Measurements from ENCODE around the gene UBR3.
A peak's percentile ranks its signal among the peaks of the same experiment; 100 is the strongest.
"Not testable (repeated sequence)": the region's sequence is repeated elsewhere in the genome, so short reads cannot be mapped to it uniquely, and the experiment has no call there.

The UBR3 gene

DNA sequence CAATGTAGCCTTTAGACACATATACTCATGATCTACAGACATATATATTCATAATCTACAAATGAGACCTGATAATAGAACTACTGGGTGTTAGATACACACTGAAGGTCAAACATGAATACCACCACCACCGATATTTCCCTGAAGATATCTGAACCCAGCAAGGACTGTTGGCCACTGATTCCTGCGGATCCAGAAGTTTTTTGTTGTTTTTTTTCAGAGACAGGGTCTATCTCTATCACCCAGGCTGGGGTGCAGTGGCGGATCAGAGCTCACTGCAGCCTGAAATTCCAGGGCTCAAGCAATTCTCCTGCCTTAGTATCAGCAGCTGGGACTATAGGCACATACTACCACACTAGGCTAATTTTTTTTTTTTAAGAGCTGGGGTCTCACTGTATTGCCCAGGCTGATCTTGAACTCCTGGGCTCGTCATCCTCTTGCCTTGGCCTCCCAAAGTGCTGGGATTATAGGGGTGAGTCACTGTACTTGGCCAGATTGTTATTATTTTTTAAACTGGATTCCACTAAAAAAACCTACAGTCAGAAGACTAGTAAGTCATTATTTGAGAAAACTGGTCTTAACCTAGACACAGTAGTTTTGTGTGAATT, 4.4 kb upstream of the UBR3 start:
- DNase-seq, result no peak

DNA sequence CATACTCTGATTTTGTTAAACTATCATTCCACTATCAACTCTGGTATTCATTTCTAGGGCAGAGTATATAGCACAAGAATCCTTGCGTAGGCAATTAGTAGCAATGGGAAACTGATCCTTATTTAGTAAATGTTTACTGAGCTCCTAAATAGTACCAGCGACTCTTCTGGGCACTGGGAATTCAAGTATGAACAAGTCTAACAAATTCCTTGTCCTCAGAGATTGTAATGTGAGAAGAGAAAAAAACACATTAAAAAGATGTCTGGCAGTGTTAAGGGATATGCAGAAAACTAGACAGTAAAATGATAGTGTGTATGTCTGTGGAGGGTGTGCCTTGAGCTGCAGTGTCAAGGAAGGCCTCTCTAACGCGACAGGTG, 3.3 kb upstream of the UBR3 start:
- DNase-seq, result no peak

DNA sequence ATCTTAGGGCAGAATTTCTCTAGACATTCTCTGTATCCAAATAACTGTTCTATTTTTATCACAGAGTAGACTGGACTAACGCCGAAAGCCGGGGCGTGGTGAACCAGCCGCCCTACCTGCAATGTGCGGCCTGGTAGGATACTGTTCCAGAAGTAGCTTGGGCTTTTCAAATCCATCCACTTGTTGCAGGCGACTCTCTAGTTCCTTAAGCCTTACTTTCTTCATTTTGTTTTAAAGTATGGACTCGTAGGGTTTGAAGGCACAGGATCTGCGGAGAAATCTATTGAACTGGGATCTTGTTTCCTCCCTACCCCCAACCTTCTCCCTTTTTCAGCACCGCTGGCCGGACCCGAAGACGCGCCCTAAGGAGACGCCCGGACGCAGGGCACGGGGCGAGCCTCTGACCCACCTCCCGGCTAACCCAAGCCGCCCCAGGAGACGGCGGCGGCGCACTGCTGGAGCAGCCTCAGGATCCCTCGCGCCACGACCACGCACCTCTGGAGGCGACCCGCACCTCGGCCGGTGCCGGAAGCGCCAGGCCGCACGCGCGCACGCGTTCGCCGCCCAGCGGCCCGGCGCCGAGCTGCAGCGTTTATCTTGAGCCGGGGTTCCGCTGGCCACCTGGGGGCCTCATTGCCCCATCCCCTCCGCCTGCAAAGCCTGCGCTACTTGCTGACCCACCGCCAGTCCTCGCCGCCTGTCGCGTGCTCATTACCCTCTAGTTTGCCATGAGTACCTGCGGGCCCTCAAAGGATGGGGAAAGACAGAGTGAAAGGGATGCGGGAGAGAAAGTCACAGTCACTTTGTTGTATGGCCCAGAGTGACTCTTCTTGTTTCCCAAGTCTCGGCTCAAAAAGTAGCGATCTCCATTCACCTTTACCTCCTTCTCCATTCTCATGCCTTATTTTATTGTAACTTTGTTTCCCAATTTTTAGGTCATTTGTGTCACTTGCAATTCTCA, 2.6 kb upstream of the UBR3 start, which contains the start of gene METTL5:
METTL5 (minus strand) TSS at position 533 of the 961 bp plus-strand sequence; CDS start at position 225, 308 bp downstream.
- DNase-seq, result peak; percentile 52

DNA sequence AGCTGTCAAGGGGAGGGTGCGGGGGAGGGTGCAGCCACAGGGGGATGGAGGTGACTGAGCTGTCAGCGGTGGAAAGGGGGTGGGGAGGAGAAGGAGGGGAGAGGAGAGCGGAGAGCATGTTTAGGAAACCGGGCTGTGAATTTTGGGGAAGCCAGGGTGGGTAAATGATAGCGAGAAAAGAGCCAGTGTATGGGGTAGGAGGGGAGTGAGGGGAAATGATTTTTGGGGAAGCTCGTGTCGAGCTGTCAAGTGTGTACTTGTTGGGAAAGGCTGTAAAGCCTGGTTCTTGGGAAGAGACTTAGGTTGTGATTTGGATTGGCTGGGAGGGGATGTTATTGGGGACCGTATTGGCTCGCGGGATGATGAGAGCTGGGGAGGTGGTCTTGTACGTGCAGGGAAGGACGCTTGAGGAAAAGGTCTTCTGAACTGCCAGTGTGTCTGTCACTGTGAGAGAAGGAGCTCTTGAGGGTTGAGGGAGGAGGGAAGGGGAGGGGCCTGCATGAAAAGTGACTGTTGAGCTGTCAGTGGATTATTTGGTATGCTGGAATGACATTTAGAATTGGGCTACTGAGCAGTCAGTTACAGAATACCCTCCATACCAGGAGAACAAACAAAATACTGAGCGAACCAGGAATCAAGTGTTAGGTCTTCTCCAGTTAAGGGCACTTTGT, 1.0 kb downstream of the UBR3 start:
- no peak for DNase-seq

DNA sequence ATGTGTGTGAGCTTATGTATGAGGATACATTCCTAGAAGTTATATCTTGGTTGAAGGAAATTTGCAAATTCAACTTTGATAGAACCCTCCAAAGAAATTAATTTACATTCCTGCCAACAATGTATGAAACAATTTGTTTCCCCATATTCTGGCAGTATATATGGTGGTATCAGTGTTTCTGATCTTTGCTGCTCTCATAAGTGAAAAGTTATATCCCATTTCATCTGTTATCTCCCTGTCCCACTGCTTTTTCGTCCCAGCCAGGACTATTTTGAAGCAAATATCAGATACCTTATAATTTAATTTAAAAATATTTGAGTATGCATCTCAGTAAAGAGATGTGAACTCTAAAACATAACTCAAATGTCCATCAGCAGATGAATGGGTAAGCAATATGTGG, 7.1 kb downstream of the UBR3 start:
- no peak for DNase-seq

DNA sequence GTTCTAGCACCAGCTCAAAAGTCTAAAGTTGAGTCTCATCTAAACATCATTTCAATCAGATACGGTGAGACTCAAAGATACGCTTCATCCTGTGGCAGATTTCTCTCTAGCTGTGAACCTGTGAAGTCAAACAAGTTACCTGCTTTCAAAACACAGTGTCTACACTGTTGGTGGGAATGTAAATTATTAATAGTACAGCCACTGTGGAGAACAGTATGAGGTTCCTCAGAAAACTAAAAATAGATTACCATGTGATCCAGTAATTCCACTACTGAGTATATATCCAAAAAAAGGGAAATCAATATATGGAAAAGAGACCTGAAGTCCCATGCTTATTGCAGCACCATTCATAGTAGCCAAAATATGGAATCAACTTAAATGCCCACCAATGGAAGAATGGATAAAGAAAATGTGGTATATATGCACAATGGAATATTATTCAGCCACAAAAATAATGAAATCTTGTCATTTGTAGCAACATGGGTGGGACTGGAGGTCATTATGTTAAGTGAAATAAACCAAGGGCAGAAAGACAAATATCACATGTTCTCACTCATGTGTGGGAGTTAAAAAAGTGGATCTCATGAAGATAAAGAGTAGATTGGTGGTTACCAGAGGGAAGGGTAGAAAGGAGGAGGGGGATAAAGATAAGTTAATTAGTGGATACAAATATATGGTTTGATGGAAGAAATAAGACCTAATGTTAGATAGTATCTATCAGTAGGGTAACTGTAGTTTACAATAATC, 11.7 kb downstream of the UBR3 start:
- DNase-seq, result no peak

DNA sequence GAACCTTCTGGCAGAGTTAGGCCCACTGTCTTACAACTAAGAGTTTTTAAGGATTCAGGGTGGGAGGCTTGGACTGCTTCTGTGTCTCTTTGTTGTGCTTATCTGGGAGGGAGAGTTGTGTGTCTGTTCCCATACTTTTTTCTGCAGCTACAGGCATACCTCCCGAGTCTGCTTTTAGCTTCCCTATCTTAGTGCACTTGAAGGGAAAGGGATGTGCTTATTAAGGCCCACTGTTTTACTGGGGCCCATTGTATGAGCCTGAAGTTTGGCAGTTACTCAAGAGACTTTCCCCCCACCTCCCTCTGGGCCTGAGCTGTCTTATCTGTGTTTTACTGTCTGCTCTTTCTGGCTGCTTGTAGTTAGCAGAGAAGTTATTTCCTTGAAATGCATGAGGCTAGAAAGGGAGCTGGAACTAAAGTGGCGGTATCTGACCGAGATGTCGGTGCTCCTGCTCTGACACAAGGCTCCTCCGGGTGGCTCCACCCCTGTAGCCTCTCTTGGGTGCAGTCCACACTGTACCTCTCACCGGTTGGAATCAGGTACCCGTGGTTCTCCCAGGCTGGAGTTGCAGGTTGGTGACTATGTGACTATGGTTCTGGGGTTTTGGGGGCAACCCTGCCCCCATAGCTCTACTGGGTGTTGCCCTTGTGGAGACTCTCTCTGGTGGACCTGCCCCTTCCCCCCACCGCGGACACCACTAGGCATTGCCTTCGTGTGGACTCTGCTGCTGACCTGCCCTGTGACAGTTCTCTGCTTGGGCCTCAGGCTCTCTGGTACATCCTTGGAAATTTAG, 12.9 kb downstream of the UBR3 start:
- DNase-seq, result no peak

DNA sequence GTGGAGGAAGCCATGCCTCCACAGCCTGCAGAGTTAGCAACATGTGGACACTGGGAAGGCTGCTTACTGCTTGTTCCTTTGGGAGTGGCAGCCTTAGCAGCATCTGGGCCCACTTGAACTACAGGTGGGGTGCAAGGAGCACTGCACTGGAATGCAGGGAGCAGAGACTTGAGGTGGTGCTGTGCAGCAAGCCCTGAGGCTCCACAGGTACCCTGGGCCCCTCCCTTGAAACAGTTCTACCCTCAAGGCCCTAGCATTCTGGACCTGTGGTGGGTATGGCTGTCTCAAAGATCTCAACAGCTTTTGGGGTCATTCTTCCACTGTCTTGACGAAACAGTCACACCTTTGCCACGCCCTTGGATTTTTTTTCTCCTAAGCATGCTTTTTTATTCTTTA, 13.5 kb downstream of the UBR3 start:
- no peak for DNase-seq

DNA sequence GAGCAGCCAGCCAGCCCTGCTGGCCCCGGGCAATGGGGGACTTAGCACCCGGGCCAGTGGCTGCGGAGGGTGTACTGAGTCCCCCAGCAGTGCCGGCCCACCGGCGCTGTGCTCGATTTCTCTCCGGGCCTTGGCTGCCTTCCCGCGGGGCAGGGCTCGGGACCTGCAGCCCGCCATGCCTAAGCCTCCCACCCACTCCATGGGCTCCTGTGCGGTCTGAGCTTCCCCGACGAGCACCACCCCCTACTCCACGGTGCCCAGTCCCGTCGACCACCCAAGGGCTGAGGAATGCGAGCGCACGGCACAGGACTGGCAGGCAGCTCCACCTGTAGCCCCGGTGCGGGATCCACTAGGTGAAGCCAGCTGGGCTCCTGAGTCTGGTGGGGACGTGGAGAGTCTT, 14.4 kb downstream of the UBR3 start:
- not testable (repeated sequence) for DNase-seq

DNA sequence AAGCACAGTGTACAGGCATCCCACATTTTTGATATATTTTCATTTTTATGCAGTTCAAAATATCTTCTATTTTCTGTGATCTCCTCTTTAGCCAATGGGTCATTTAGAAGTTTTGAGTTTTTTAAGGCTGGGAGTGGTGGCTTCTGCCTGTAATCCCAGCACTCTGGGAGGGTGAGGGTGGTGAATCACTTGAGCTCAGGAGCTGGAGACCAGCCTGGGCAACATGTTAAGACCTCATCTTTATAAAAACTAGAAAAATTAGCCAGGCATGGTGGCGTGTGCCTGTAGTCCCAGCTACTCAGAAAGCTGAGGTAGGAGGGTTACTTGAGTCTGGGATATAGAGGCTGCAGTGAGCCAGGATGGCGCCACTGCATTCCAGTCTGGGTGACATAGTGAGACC, 17.8 kb downstream of the UBR3 start:
- DNase-seq, result no peak

DNA sequence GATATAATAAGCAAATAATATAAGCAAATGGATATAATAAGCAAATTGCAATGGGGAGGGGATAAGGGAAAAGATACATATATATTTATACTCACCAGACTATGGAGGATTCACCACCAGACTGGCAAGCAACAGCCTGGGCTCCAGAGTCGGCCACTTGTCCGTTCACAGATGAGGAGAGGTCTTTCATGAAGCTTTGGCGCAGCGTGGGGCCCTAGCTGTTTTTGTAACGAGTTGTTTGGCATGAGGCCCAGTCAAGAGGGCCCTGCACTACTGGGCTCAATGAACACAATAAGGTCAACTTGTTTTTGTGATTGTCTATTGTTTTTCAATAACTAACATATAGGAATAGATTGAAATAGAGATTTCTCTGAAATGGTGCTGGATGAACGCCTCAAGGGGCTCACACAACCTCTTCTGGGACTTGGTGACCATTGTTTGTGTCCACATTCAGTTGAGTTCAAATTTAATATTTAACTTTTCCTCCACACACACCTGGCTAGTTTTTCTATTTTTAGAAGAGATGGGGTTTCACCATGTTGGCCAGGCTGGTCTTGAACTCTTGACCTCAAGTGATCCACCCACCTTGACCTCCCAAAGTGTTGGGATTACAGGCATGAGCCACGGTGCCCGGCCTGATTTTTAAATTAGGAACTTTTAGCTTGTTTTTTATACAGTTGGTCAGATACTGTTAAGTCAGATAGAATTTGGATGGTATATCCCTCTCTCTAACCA, 21.9 kb downstream of the UBR3 start:
- not testable (repeated sequence) for DNase-seq

DNA sequence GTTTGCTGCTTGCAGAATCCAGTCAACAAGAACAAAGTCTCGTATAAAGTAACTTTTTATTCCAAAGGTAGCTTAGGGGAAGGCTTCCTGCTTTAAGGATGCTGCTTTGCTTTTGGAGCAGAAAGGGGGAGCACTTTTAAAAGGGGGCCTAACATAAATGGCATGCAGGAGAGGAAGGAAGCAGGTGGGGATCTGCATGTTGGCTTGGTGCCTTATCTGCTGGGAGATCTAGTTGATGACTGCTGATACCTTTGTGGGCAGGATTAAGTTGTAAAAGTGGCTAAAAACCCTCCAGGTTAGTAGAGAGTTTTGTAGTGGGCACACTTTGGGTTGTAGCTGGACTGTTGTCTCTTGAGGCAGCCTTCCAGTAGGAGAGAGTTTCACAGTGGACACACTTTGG, 22.5 kb downstream of the UBR3 start:
- no peak for DNase-seq

DNA sequence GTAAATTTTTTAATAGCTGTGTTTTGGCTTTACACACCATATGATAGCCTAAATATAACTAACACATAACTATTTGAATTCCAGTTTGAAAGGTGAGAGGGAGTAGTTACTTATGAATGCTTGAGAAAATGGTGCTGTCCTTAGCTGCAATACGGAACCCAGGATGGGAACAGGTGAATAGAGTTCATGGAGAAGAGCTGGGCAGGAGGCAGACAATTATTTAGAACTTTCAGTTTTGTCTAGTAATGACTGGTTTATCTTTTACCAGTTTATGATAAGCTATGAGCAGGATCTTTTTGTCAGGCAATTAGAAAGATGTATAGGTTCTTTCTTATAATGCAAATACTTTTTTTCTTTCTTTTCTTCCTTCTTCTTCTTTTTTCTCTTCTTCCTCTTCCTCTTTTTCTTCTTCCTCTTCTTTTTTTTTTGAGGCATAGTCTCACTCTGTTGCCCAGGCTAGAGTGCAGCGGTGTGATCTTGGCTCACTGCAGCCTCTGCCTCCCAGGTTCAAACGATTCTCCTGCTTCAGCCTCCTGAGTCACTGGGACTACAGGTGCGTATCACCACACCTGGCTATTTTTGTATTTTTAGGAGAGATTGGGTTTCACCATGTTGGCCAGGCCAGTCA, 25.9 kb downstream of the UBR3 start:
- DNase-seq, result no peak

DNA sequence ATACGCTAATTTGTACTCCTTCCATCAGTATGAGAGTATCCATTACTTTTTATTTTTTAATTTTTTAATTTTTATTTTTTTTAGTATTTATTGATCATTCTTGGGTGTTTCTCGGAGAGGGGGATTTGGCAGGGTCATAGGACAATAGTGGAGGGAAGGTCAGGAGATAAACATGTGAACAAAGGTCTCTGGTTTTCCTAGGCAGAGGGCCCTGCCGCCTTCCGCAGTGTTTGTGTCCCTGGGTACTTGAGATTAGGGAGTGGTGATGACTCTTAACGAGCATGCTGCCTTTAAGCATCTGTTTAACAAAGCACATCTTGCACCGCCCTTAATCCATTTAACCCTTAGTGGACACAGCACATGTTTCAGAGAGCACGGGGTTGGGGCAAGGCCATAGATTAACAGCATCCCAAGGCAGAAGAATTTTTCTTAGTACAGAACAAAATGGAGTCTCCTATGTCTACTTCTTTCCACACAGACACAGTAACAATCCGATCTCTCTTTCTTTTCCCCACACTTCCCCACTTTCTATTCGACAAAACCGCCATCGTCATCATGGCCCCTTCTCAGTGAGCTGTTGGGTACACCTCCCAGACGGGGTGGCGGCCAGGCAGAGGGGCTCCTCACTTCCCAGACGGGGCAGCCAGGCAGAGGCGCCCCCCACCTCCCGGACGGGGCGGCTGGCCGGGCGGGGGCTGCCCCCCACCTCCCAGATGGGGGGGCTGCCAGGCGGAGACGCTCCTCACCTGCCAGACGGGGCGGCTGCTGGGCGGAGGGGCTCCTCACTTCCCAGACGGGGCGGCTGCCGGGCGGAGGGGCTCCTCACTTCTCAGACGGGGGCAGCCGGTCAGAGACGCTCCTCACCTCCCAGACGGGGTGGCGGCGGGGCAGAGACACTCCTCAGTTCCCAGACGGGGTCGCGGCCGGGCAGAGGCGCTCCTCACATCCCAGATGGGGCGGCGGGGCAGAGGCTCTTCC, 28.3 kb downstream of the UBR3 start:
- not testable (repeated sequence) for DNase-seq

DNA sequence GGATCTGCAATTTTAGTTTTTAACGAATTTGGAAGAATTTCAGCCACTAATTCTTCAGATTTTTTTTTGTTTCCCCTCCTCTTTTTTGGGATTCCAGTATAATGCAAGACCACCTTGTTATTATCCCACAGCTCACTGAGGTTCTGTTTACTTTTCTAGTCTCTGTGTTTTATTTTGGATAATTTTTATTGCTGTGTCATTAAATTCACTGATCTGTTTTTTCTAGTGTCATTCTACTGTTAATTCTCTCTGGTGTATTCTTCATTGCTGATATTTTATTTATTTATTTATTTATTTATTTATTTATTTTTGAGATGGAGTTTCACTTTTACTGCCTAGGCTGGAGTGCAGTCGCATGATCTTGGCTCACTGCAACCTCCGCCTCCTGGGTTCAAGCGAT, 32.2 kb downstream of the UBR3 start:
- DNase-seq, result no peak

DNA sequence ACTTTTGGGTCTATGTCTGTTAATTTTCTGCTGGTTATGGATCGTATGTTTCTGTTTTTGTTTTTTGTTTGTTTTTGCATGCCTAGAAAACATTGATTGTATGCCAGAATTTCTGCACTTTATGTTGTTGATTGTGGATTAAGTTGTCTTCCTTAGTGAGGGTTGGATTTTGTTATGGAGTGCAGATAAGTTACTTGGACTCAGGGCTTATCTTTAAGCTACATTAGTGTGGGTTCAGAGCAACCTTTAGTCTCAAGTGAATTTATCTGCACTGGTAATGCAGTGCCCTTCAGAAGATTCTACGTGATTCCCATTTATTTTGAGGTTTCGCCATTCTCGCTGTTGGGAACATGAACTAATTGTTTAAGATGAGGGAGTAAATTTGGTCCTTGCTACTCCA, 32.9 kb downstream of the UBR3 start:
- no peak for DNase-seq

DNA sequence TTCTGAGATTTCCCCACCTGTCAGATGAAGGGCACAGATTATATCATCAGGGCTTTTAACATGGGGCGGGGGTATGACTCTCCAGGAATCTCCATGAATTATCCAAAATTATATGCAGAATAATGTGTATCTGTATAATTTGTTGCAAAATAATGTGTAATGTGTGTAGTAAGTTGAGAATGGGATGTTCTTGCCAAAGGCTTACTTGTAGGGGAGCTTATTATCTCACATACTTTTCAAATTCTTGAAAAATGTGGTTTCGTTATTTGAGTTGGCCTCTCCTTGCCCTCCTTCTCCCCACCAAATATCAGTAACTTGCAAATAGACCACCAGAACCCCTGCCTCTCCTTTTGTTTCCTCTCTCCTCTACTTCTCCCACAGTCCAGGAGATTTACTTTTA, 35.6 kb downstream of the UBR3 start:
- no peak for DNase-seq

DNA sequence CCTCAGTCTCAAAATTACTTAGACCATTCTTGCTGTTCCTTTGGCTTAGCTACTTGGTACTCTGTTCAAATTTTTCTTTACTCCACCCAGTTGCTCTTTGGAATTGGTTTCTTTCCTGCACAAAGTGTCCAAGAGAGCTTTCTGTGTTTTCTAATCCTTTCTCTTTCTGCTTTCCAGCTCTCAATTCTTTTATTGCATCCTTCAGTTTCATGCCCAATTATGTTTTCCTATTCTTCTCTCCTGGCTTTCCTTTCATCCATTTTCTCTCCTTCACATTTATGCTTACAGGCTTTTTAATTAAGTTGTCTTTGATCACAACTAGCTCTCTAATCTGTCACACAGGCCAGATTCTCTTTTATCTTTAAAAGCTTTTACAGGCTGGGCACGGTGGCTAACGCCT, 38.2 kb downstream of the UBR3 start:
- DNase-seq, result no peak

DNA sequence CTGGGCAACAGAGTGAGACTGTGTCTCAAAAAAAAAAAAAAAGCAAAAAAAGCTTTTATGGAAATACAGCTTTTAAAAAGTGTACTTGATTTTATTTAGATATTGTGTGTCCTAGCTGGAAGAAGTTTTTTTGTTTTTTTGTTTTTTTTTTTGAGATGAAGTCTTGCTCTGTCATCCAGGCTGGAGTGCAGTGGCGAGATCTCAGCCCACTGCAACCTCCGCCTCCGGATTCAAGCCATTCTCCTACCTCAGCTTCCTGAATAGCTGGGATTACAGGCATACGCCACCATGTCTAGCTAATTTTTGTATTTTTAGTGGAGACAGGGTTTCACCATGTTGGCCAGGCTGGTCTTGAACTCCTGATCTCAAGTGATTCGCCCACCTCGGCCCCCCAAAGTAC, 39.0 kb downstream of the UBR3 start:
- not testable (repeated sequence) for DNase-seq

DNA sequence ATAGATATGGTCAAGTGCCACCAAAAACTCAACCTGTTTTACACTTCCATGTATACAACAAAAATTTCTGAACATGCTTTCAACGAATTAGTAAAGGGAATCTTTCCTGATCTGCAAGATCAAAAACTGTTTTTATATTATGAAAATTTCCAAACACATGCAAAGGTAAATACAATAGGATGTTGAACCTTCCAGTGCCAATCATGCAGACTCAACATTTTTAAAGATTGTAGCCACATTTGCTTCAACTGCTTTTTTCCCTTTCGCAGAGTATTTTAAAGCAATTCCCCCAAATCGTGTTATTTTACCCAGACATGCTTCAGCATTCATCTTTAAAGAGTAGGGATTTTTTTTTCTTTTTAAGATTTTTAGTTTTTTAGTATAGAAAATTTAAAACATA, 40.3 kb downstream of the UBR3 start:
- no peak for DNase-seq
